HG03460 (cell line): ENCODE data around the gene PKP4.
"Not testable (repeated sequence)": the region's sequence is repeated elsewhere in the genome, so short reads cannot be mapped to it uniquely, and the experiment has no call there.

Experiments used
- ATAC-seq: cut with Tn5 transposase; IDR thresholded peaks from one replicate; pipeline ENCODE4 v1.9.1; 2021; ENCODE audit not compliant: unreplicated experiment

The PKP4 gene

GRCh38 chr2:158704724-158705465 is 248.1 kb downstream of the PKP4 start:
- not testable (repeated sequence) for ATAC-seq

GRCh38 chr2:158712791-158713522 is 256.2 kb downstream of the PKP4 start:
- ATAC-seq: no peak

GRCh38 chr2:158713523-158714138 is 256.9 kb downstream of the PKP4 start:
- ATAC-seq: no peak

- no peak for ATAC-seq
Measured at GRCh38 chr2:158714420-158714819, 257.7 kb downstream of the PKP4 start.

- no peak for ATAC-seq
Measured at GRCh38 chr2:158715357-158715756, 258.6 kb downstream of the PKP4 start.

GRCh38 chr2:158716121-158716791 is 259.5 kb downstream of the PKP4 start:
- ATAC-seq: no peak

GRCh38 chr2:158716921-158717320 is 260.2 kb downstream of the PKP4 start:
- ATAC-seq: no peak

- no peak for ATAC-seq
Measured at GRCh38 chr2:158717366-158718195, 260.8 kb downstream of the PKP4 start.

GRCh38 chr2:158718196-158718585 is 261.4 kb downstream of the PKP4 start:
- no peak for ATAC-seq

GRCh38 chr2:158718851-158719250 is 262.1 kb downstream of the PKP4 start:
- ATAC-seq: no peak

GRCh38 chr2:158719403-158719802 is 262.7 kb downstream of the PKP4 start:
- no peak for ATAC-seq

- ATAC-seq: no peak
Measured at GRCh38 chr2:158722266-158723105, 265.7 kb downstream of the PKP4 start.

- ATAC-seq: no peak
Measured at GRCh38 chr2:158723181-158723838, 266.6 kb downstream of the PKP4 start.

- no peak for ATAC-seq
Measured at GRCh38 chr2:158723921-158724802, 267.4 kb downstream of the PKP4 start.

- ATAC-seq: no peak
Measured at GRCh38 chr2:158724803-158725381, 268.1 kb downstream of the PKP4 start.

GRCh38 chr2:158725441-158725891 is 268.7 kb downstream of the PKP4 start:
- ATAC-seq: no peak

- no peak for ATAC-seq
Measured at GRCh38 chr2:158726911-158727592, 270.3 kb downstream of the PKP4 start.
